ENCODE data around the gene SPATA33.

DNA sequence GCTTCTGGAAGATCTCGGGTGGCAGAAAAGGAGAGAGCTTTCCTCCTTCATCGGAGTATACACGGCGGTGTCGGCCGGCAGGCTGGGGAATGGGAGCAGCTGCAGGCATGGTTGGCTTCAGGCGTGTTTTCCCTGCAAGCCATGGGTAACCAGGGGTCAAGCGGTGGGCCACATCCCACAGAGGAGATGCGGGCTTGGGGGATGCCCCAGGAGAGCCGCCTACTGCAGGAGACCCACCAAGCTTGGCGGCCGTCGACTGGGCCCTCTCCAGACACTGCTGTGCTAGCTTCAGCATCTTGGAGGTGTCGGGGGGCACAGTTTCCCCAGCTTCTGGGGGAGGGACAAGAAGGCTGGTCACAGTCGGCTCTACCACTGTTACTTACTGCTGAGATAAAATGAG lies 58.9 kb downstream of the SPATA33 start:
- TF ChIP-seq, protein P1, sequence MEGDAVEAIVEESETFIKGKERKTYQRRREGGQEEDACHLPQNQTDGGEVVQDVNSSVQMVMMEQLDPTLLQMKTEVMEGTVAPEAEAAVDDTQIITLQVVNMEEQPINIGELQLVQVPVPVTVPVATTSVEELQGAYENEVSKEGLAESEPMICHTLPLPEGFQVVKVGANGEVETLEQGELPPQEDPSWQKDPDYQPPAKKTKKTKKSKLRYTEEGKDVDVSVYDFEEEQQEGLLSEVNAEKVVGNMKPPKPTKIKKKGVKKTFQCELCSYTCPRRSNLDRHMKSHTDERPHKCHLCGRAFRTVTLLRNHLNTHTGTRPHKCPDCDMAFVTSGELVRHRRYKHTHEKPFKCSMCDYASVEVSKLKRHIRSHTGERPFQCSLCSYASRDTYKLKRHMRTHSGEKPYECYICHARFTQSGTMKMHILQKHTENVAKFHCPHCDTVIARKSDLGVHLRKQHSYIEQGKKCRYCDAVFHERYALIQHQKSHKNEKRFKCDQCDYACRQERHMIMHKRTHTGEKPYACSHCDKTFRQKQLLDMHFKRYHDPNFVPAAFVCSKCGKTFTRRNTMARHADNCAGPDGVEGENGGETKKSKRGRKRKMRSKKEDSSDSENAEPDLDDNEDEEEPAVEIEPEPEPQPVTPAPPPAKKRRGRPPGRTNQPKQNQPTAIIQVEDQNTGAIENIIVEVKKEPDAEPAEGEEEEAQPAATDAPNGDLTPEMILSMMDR (IDR thresholded peaks at IDR 0.05; ENCODE audit: poor library complexity) = no peak
- TF ChIP-seq EZH2 (IDR thresholded peaks at IDR 0.05; ENCODE audit: borderline replicate concordance) = no peak

Data from hepatocyte (in vitro differentiated cells).